HG02840 (cell line): ENCODE data around the gene GABRB3.

Experiments used
- ATAC-seq: cut with Tn5 transposase; IDR thresholded peaks from one replicate; pipeline ENCODE4 v1.9.1; 2021; ENCODE audit warnings: mild to moderate bottlenecking, moderate library complexity, moderate number of reproducible peaks; ENCODE audit not compliant: unreplicated experiment, low FRiP score

GABRB3 gene

GRCh38 chr15:26772154-26773066, at the start of gene GABRB3:
GABRB3 (minus strand) TSS chr15:26773066.
- no peak for ATAC-seq

DNA sequence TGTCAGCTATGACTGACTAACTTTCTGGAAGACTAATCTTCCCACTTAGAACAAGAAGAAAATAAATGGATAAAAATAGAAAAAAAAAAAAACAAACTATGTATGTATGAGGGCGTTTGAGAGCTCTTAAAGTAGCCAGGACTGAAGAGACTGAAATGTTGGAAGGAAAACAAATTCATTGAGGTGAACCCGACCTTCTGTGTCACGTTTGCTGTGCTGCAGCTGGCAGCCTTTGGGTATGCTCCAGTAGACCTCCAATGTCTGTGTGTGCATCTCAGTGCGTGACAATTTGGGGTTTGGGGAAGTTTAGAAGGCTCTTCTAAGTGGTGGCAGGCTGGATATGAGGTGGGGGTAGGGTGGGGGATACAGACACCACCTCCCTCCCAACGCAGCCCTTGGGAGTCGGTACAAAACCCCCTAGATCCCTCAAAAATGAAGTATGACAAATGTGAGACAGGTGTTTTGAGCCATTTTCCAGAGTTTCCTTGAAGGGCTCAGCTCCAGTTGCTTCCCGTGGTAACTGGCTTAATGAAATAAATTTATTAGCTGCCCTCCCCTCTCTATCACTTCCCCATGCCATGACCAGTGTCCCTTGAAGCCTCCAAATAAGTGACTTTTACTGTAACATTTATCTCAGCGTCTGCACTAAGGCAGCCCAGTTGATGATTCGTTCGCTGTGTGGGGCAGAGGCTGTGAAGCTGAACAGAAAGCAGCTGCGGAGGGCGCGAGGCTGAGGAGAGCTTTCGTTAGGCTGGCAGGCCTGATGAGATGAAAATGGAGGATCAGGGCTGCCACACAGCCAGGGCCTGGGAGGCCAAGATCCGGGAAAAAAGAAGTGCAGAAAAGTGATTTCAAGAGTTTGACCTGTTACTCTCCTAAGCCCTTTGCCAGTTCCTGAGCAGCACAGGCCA, 34.9 kb upstream of the GABRB3 start:
- no peak for ATAC-seq

GRCh38 chr15:26806574-26806973, 33.7 kb upstream of the GABRB3 start:
- no peak for ATAC-seq

DNA sequence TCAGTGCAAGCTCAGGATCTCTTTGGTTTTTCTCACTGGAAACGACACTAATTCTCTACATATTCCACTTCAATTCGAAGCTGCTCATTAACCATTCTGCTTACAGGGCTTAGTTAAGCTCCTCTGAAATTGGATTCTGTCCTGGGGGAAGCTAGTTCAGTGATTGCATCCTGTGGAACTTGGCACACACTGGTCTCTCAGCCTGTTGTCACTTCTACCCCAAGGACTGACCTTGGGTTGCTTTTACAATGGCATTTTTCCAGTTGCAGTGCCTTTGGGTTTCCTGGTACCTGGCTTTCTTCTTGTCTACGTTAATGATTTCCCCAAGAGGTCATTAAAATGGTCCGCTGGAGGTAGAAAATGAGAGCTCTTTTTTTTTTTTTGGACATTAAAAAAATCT, 33.3 kb upstream of the GABRB3 start:
- no peak for ATAC-seq

- ATAC-seq = no peak
Measured at GRCh38 chr15:26805470-26805869, 32.6 kb upstream of the GABRB3 start.

DNA sequence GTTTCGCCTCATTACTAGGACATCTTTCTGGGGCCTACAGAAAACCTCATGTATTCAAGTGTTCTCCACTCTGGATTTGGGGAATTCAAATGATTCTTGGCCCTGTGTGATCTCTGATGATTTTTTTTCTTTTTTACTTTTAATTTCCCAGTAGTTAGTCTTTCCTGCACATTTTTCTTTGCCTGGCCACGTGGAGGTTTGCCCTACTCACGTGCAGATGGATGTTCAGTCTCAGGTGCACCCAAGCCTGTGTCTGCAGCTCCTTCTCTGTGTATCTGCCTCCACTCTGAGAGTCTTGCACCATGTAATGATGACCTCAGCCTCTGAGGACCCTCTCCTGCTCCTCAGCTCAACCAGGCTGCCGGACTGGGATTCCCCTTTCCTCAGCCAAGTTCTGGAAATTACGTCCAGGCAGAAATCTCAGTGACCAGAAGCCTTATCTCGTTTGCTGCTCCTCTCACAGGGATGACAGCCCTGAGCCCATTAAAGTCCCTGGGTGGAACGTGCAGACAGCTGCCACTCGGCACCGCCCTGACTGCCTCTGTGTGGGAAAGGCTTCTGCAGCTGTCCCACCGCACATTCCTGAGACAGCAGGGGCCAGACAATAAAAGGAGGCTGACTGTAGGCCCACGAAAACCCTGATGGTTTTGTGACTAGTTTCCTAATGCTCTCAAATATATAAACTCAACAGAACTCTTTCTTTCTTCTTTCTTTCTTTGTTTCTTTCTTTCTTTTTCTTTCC, 31.4 kb upstream of the GABRB3 start:
- ATAC-seq = no peak

DNA sequence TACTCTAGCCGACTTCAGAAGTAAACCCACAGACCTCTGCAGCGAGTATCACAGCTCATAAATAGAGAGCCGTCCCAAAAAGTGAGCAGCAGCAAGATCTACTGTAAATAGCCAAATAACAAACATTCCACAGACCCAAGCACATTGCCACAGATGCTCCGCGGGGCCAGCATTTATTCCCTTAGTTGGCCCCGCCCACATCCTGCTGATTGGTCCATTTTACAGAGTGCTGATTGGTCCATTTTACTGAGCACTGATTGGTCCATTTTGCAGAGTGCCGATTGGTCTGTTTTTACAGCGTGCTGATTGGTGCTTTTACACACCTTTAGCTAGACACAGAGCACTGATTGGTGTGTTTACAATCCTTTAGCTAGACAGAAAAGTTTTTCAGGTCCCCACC, 17.3 kb upstream of the GABRB3 start:
- ATAC-seq = no peak

DNA sequence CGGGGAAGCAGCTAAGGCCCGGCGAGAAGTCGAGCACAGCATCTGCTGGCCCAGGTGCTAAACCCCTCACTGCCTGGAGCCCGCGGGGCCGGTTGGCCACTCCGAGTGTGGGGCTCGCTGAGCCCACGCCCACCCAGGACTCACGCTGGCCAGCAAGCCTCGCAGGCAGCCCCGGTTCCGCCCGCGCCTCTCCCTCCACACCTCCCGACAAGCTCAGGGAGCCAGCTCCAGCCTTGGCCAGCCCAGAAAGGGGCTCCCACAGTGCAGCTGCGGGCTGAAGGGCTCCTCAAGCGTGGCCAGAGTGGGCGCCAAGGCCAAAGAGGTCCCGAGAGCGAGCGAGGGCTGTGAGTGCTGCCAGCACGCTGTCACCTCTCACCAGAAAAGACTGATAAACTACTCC, 8.9 kb upstream of the GABRB3 start:
- no peak for ATAC-seq

DNA sequence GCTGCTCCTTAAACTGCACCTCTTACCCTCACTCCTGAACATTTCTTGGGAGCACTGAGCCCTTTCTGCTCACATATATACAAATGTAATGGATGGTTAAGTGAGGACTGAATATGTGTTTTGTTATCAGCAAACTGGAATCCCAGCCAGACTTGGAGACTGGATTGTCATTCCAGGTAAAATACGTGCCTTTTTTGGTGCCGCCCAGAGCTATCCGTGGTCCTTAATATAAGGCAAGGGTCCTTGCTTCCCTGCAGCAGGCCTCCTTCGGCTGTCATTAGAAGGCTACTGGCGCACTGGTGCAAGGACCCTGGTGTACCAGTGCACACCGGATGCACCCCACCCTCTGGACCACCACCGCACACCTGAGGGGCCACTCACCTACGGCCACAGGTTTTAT, 1.1 kb upstream of the GABRB3 start:
- ATAC-seq = no peak

- ATAC-seq = no peak
Measured at GRCh38 chr15:26773067-26773877, 406 bp upstream of the GABRB3 start.

- ATAC-seq = no peak
Measured at GRCh38 chr15:26771578-26772153, 1.2 kb downstream of the GABRB3 start.

GRCh38 chr15:26771168-26771567, 1.7 kb downstream of the GABRB3 start:
- ATAC-seq = no peak

GRCh38 chr15:26767169-26767670, 5.6 kb downstream of the GABRB3 start:
- ATAC-seq = no peak

- no peak for ATAC-seq
Measured at GRCh38 chr15:26766262-26766661, 6.6 kb downstream of the GABRB3 start.

DNA sequence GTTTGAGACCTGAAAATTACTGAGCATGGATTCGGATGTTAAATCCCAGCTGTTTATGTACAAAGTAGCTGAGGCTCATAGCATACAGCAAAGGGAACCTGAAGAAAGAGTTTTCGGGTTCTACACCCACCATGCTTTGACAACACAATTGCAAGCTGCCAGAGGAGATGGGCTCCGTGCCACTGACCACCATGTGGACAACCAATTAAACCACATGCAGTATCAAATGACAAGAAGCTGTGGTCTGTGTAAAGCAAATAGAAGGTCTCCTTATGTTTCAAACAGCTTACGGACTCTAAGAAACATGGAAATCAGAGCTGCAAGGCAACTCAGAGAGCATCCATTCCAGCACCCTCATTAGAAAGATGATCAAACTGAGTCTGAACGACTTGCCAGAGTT, 12.9 kb downstream of the GABRB3 start:
- ATAC-seq = no peak

DNA sequence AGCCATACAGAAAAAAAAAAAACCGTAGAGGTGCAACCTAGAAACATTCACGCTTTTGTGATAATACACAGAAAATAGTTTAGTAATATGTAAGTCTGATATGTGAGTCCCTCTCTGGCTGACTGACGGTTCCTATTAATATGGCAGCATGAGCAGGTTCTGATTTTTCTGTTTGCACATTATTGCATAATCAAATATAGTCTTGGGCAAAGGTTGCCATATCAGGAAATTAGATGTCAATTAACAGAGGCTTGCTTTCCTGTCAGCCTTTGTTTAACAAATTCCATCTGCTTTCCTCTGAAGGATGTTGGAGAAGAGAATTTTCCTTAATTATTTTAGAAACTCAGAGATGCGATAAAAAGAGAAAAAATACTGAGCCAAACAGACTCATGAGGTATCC, 14.8 kb downstream of the GABRB3 start:
- ATAC-seq = no peak

GRCh38 chr15:26757141-26757540, 15.7 kb downstream of the GABRB3 start:
- no peak for ATAC-seq

DNA sequence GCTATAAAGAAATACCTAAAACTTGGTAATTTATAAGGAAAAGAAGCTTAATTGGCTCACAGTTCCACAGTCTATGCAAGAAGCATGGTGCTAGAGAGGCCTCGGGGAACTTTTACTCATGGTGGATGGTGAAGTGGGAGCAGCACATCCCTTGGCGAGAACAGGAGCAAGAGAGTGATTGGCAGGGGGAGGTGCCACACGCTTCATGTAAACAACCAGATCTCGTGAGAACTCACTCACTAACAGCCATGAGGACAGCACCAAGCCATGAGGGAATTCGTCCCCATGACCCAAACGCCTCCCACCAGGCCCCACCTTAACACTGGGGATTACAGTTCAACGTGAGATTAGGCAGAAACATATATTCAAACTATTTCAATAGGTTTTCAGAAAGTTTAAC, 28.0 kb downstream of the GABRB3 start:
- ATAC-seq = no peak

- ATAC-seq = no peak
Measured at GRCh38 chr15:26739791-26740190, 33.1 kb downstream of the GABRB3 start.
